ENCODE measurements around the gene CTRB1.
"Not testable (repeated sequence)": the region's sequence is repeated elsewhere in the genome, so short reads cannot be mapped to it uniquely, and the experiment has no call there.

The CTRB1 gene

GRCh38 chr16:75203667-75204409, 14.9 kb upstream of the CTRB1 start:
- TF ChIP-seq CTCF (IDR thresholded peaks at IDR 0.05; ENCODE audit: low read depth, low read length), result no peak
- in situ Hi-C loops (cut with HindIII; ENCODE audit: low sequenced_read_pairs), result no loop called here

GRCh38 chr16:75204410-75204758, 14.4 kb upstream of the CTRB1 start:
- DNase-seq (ENCODE audit: low read depth, low spot score), result no peak
- in situ Hi-C loops (cut with HindIII; ENCODE audit: low sequenced_read_pairs), result no loop called here
- TF ChIP-seq CTCF (IDR thresholded peaks at IDR 0.05; ENCODE audit: low read depth, low read length), result no peak
- no peak overlapping the region for H3K4me3 ChIP-seq (ENCODE audit: low read depth, low read length)

More at GRCh38 chr16:75203667-75204409, 14.9 kb upstream of the CTRB1 start:
- no peak for DNase-seq (ENCODE audit: low read depth, low spot score)
- H3K4me3 ChIP-seq (ENCODE audit: low read depth, low read length), result no peak overlapping the region

- H3K4me3 ChIP-seq (ENCODE audit: low read depth, low read length); in situ Hi-C loops (cut with HindIII; ENCODE audit: low sequenced_read_pairs); DNase-seq (ENCODE audit: low read depth, low spot score): not testable (repeated sequence)
Measured at GRCh38 chr16:75204905-75205304, 13.9 kb upstream of the CTRB1 start.

- H3K4me3 ChIP-seq (ENCODE audit: low read depth, low read length); in situ Hi-C loops (cut with HindIII; ENCODE audit: low sequenced_read_pairs): not testable (repeated sequence)
Measured at GRCh38 chr16:75205438-75205837, 13.3 kb upstream of the CTRB1 start.

GRCh38 chr16:75205961-75206748, 12.6 kb upstream of the CTRB1 start:
- DNase-seq (ENCODE audit: low read depth, low spot score); H3K4me3 ChIP-seq (ENCODE audit: low read depth, low read length); in situ Hi-C loops (cut with HindIII; ENCODE audit: low sequenced_read_pairs): not testable (repeated sequence)

More at GRCh38 chr16:75205438-75205837, 13.3 kb upstream of the CTRB1 start:
- DNase-seq (ENCODE audit: low read depth, low spot score), result not testable (repeated sequence)

- TF ChIP-seq CTCF (IDR thresholded peaks at IDR 0.05; ENCODE audit: low read depth, low read length), result no peak
- in situ Hi-C loops (cut with HindIII; ENCODE audit: low sequenced_read_pairs), result no loop called here
- DNase-seq (ENCODE audit: low read depth, low spot score), result no peak
- no peak within 1 kb of the TSS for H3K4me3 ChIP-seq (ENCODE audit: low read depth, low read length)
Measured at GRCh38 chr16:75206749-75207451, 11.9 kb upstream of the CTRB1 start, which contains the start of gene CTRB2. Gene CTRB2 (minus strand): TSS chr16:75207161. CDS start chr16:75207141, 20 bp downstream.

GRCh38 chr16:75207831-75208230, 11.0 kb upstream of the CTRB1 start:
- DNase-seq (ENCODE audit: low read depth, low spot score), result no peak
- no peak for TF ChIP-seq CTCF (IDR thresholded peaks at IDR 0.05; ENCODE audit: low read depth, low read length)
- in situ Hi-C loops (cut with HindIII; ENCODE audit: low sequenced_read_pairs), result no loop called here
- no peak overlapping the region for H3K4me3 ChIP-seq (ENCODE audit: low read depth, low read length)

Data from astrocyte of the spinal cord (primary cell).